NCI-H524 treated with DMSO at 0.1 percent for 48 hours (cell line): ENCODE data around the gene SLC13A2.
"Not testable (repeated sequence)": the region's sequence is repeated elsewhere in the genome, so short reads cannot be mapped to it uniquely, and the experiment has no call there.

Experiments
- DNase-seq: peaks from one replicate; lab custom pipeline; 2025; lab: John Stamatoyannopoulos, UW

The SLC13A2 gene

DNA sequence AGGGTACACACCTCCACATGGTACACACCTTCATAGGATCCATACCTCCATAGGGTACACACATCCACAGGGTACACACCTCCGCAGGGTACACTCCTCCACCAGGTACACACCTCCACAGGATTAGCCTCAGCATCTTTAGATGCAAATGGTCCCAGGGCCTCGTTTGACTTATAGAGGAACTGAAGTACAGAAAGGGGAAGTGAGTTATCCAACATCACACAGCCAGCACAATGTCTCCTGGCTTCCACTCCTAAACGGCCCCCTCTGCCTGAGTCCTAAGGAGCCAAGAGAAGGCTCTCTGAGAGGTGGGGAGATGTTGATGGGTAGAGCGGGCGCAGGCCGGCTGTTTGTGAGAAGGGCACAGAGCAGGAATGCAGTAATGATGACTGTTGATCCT is 44.7 kb downstream of the SLC13A2 start:
- no peak for DNase-seq

- no peak for DNase-seq
These were observed 45.1 kb downstream of the SLC13A2 start for GRCh38 chr17:28518578-28518977.

- DNase-seq, result no peak
These were observed 45.8 kb downstream of the SLC13A2 start for GRCh38 chr17:28519236-28519635.

GRCh38 chr17:28520687-28521086 is 47.2 kb downstream of the SLC13A2 start:
- DNase-seq, result no peak

GRCh38 chr17:28521311-28522085 is 48.1 kb downstream of the SLC13A2 start:
- no peak for DNase-seq

GRCh38 chr17:28522281-28522680 is 48.8 kb downstream of the SLC13A2 start:
- not testable (repeated sequence) for DNase-seq

DNA sequence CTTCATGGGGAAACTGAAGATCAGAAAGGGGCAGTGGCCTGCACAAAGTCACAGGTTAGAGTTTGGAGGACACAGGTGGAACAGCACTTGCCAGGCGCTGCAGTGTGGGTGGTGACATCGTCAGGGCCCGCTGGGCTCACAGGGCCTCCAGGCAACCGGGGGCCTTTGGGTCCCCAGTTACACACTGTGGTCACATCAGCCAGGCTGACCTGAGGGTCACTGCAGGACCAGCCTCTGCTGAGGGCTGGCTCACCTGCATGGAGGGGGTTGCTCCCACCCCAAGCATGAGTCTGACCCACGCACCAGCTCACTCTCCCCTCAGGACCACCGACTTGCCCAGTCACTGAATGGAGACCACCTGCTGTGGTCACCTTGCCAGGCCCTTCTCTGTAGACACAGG is 49.7 kb downstream of the SLC13A2 start:
- no peak for DNase-seq

GRCh38 chr17:28523876-28524275 is 50.4 kb downstream of the SLC13A2 start:
- no peak for DNase-seq

GRCh38 chr17:28524476-28525424 is 51.3 kb downstream of the SLC13A2 start:
- DNase-seq, result no peak

- no peak for DNase-seq
These were observed 52.9 kb downstream of the SLC13A2 start for GRCh38 chr17:28526381-28526780.

GRCh38 chr17:28527181-28527681 is 53.8 kb downstream of the SLC13A2 start:
- no peak for DNase-seq

DNA sequence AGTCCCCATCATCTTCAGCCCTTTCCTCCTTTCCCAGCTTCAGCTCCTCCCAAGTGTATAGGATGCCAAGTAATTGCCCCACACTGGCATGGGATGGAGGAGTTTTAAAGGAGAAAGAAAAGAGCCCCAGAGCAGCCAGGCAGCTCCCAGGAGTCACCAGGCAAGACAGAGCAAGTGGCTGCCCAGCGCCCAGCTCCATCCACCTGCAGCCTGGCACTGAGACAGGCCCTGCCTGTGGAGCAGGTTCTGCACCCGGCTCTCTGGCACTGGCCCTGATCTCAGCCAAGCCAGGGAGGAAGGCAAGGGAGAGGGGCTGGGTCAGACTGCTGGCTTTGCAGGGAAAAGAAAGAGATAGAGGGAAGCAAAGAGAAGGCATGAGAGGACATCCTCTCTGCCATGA is 54.4 kb downstream of the SLC13A2 start:
- DNase-seq, result no peak

DNA sequence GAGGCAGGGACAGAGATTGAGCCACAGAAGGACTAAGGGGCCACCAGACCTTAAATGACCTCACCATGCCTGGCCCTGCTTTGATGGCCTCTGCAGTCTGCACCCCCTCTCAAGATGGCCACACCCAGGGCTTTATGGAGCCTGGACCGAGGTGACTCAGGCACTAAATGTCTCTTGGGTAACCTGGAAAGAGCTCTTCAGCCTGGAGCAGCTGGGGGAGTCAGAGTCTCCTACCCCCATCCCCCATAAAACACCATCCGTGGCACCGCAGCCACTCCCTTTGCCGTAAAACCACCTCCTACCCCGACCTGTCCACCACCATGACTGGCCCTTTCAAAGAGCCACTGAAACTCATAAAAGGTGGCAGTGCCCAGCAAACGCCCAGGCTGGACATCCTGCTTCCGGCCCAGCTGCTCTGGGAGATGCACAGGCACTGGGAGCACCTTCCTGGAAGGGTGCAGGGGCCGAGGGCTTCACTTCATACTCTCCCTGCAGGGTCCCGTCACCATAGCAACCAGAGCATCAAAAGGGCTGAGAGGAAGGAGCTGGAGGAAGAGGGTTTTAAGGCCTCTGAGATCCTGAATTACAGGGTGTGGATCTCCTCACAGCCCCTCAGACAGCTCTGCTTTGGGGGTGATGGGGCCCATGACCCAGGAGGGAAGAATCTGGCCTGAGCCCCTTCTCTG is 55.0 kb downstream of the SLC13A2 start:
- no peak for DNase-seq

- DNase-seq, result no peak
These were observed 55.6 kb downstream of the SLC13A2 start for GRCh38 chr17:28529013-28529400.

DNA sequence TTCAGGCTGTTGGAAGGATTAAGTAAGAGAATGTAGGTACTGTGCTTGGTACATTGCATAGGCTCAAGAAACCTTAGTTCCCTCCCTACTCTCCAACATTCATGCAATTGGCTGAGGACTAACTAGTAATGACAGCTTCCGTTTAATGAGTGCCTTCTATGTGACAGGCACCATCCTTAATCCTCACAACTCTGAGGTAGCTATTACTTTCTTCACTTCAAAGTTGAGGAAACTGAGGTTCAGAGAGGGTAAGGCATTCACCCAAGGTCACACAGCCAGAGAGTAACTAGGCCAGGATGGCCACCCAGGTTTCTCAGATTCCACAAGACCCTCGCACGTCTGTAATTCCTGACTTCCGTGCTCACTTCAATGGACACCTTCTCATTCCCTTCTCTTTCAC is 56.8 kb downstream of the SLC13A2 start:
- no peak for DNase-seq

GRCh38 chr17:28530926-28531325 is 57.5 kb downstream of the SLC13A2 start:
- no peak for DNase-seq

DNA sequence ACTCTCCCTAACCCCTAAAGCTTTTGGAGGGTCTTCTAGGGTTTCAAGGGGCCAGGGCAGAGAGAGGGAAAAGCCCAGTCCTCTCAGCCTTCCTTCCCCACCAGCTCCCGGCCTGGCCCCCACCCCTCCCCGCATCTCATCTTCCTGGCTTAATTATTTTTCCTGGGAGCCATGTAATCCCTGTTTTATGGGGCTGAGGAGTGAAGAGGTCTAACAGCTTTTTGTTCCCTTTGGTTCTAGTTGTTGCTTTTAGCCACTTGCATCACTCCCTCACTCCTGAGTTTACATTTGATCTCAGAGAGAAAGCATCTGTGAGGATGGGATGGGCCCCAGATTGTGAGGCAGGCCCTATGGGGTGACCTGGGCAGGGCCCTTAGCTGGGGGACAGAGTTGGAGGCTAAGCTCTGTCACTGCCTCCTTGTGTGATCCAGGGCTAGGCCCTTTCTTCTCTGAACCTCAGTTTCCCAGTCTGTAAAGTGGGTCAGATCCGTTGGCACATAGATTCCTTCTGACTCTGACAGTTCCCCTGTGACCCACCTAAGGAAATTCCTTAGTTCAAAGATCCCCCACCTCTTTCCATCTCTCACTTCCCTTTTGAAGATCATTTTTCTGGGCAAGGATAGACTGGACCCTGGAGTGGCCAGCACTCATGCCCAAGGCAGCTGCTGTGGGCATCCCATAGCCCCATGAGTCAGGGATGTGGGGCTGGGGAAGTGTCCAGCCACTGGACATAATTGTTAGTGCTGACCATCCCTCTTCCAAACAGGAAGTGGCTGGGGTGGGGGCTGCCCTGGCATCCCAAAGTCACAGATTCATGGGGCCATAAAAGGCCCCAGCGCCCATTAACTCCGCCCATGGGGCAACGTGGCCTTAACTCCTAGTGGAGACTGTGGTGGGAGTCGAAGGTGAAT is 58.9 kb downstream of the SLC13A2 start:
- peak; percentile 81 for DNase-seq

DNA sequence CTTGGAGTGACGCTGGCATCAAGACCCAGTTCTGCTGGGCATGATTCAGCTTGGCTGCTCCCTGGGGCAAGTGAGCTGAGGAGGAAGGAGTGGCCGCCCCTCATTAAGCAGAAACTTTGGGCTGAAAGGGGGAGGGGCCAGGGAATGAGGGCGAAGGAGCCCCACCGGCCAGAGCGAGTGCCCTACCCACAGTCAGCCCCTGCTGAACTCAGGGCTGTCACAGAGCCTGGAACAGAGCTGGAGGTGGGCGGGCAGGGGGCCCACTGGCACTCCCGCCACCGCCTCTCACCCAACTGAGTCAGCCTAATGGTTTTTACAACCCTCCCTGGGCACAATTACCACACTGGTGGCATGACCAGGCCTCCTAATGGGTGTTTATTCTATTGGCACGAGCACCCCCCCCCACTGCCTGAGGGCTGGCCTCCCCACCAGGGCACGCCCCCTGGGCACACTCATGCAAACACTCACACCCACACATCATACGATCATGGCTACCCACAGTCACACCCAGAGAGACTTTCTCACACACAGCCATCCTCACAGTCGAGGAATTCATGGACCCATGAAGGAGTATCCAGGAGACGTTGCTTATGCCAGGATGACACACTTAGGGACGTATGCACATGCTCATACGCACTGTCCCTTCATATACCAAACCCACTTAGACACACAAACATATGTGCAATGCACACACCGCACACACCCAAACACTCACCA is 59.8 kb downstream of the SLC13A2 start:
- no peak for DNase-seq

GRCh38 chr17:28534740-28535375 is 61.4 kb downstream of the SLC13A2 start:
- no peak for DNase-seq
